HG03135 (cell line): ENCODE results near the gene HSD11B1.

Source experiments
- ATAC-seq: cut with Tn5 transposase; IDR thresholded peaks from one replicate; pipeline ENCODE4 v1.9.1; 2021; ENCODE audit warnings: mild to moderate bottlenecking, moderate library complexity; ENCODE audit not compliant: unreplicated experiment

HSD11B1 gene

DNA sequence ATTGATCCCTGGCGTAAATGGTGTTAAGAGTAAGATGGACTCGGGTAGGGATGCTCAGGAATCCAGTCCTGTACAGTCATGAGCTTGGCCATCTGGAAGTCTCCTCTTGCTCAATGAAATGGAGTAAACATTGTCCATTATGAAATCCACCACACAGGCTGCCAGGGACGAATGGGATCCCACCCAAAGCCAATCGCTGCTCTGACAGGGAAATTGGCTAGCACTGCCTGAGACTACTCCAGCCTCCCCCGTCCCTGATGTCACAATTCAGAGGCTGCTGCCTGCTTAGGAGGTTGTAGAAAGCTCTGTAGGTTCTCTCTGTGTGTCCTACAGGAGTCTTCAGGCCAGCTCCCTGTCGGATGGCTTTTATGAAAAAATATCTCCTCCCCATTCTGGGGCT lies at the start of gene HSD11B1:
HSD11B1 (plus strand) TSS at position 263 of the 400 bp plus-strand sequence; CDS start at position 360, 97 bp downstream.
- ATAC-seq, result no peak

DNA sequence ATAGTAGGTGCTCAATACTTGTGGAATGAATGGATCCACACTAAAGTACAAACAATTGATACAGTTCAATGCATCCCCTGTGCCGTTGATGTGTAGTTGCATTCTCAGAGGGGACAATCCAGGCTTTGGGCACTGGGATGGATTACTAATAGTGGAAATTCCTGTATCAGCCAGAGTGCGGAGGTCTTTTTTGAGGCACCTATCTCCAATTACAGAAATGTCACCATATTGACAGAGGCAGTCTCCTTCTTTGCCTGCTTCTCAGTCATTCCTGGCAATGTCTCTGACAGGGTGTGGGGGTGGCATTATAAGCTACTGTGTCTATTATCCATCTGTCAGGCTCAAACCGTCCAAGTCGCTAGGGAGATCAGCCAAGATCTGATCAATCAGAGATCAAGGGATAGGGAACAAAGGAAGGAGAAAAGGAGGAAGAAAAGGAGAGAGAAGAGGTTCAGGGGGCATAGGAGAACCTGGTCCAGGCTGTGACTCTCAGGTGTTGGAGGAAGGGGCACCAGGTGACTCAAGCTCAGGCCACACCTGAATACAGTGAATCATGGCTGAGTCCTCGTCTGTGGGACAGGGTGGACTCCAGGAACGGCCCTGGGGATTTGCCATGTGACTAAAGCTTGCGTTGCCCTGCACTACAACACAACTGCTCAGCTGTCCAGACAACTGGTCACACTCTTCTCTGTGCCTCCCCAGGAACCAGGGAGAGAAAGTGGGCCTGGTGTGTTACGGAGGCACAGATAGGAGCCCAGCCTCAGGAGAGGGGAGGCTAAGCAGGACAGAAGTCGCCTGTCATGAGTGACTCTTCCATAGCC lies 49.0 kb upstream of the HSD11B1 start:
- no peak for ATAC-seq

DNA sequence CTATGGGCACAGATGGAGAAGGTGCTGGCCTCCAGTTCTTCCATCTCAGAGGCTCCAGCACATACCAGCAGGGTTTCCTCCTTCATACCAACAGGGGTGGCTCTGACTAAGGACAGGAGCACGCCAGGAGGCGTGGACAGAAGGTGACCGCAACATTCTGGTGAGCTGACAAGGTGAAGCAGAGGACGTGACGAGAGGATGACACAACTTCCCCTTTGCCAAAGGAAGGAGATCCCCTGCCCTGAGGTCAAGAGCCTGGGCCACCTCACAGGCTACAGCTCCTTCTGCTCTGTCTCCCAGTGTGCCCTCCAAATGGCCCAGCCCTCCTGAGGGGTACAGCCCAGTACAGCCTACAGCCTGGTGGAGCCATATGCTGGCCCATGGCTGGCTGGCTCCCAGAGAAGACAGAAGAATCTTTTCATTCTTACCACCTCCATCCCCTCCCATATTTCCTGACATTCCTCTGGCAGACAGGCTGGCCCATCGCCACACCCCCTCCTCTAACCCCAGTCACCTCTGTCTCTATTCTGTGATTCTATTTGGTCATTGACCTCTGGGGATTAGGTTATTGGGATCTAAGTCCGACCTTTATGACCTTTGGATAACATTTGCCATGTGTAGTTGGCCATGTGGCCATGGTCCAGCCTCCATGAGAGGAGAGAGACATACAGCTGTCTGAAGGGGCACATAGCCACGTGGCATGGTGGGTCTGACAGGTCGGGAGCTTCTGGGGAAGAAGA lies 47.3 kb upstream of the HSD11B1 start:
- ATAC-seq, result no peak

DNA sequence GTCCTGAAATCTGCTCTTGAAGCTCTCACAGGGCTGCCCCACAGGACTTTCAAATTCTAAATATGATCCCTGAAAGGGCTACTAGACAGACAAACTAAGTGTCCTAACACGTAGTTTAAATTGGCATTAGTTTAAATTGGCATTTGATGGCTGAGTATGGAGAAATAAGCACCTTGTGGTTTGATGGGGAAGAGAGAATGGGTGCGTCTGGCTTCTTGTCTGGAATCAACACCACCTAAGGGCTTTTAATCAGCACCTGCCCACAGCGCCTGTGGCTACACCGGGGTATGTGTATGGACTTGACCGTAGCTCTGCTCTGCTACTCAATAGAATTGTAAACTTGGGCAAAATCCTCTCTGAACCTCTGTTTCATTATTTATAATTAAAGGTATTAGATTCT lies 46.7 kb upstream of the HSD11B1 start:
- no peak for ATAC-seq

DNA sequence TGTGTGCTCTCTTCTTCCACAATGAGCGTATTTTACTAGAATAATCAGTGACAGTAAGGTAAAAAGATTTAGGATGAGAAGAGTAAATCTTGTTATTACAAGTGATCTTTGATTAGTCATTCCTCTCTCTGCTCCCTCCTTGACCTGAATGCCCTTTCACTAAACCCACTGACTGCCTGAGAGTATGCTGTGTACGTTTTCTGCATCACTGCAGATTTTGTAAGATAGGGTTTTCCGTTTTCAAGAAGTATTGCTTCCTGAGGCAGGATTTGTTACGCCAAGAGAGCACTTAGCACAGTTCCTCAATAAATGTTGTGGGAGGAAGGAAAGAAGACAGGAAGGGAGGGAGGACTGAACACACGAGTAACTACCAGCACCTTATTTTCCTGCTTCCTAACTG lies 44.7 kb upstream of the HSD11B1 start:
- ATAC-seq, result no peak

DNA sequence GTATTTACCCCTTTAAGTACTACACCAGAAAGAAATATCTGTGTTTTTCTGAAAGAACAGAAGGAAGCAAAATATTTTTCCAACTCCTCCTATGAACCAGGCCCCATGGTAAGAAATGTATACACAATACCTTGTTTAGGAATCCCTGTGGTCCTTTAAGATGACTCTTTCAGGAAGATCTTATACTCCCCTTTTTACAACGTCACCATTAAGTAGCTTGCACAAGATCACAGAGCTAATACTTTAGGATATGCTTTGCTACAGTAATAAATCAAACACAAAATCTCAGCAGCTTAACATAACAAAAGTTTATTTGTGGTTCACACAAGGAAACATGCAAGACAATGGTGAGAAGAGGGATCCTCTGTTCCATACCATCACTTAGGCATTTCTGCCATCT lies 43.6 kb upstream of the HSD11B1 start:
- no peak for ATAC-seq

DNA sequence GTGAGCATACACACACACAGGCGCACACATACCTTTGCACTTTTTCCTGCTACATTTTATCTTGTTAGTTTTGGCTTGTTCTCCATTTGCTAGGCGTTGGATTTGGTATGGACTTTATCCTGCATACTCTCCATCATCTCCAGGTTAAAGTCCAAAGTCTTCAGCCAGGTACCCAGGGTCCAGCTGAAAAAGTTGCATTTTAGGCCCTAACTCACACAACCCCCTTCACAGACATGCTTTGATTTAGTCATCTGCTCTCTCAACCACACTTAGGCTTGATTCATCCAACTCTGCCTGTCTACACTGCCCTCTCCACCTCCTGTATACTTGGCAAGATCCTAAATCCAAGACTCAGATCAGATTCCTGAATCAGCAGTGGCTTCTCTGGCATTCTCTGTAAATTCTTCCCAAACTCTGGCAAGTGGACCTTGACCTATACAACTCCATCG lies 41.7 kb upstream of the HSD11B1 start:
- no peak for ATAC-seq

DNA sequence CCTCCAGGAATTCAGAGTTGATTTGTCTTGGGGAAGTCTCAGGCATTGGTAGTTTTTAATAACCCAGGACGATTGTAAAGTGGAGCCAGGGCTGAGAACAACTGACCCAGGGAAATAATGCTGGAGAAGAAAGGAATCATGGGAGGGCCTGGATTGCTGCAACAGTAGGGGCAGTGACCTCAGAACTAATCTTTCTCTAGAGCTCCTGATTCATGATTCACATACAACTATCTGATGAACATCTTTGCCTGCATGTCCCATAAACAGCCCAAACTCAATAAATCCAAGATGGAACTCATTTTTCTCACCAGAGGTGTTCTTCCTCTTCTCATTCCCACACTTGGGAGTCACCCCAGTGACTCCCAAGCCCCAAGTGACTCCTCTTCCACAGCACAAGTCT lies 37.5 kb upstream of the HSD11B1 start:
- ATAC-seq, result no peak

DNA sequence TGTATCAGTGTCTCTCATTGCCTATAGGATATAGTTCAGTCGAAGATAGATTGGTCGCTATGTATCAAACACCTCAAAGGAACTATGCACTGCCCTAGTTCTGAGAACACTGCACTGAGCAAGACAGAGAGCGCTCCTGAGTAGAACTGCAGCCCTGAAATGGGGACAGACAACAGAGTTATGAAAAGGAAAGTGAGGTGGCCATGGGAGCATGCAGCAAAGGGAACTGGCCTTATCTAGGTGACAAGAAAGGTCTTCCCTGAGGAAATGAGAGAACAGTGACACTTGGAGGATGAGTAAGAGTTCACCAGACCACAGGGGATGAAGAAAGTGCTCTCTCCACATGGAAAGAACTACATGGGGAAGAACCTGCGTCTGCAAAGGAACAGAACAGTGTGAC lies 36.9 kb upstream of the HSD11B1 start:
- no peak for ATAC-seq

DNA sequence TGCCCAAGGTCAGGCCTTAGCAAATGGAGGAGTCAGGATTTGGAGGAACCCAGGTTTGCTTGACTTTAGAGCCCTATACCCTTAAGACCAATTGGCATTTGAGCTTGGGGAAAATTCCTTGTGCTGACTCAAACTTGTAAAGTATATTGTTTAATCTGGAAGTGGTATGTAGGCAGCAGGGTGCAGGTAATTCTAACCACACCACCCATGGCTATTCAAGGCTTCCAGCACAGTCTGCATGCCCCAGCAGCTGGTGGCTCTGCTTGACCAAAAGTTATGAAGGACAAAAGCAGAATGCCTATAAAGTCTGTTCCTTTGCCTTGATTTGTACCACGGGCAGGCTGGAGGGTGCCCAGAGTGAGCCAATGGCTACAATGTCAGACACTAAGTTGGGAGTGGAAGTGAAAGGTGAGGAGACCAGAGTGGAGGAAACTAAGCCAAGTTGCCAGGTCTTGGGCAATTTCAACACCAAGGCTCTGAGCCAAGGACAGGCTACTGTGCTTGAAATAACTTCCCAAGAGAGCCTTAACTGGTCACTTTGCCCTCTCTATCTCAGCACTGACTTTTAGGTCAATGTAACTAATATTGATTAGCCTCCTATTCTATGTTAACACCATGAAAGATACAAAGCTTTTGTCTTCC lies 34.1 kb upstream of the HSD11B1 start:
- no peak for ATAC-seq

DNA sequence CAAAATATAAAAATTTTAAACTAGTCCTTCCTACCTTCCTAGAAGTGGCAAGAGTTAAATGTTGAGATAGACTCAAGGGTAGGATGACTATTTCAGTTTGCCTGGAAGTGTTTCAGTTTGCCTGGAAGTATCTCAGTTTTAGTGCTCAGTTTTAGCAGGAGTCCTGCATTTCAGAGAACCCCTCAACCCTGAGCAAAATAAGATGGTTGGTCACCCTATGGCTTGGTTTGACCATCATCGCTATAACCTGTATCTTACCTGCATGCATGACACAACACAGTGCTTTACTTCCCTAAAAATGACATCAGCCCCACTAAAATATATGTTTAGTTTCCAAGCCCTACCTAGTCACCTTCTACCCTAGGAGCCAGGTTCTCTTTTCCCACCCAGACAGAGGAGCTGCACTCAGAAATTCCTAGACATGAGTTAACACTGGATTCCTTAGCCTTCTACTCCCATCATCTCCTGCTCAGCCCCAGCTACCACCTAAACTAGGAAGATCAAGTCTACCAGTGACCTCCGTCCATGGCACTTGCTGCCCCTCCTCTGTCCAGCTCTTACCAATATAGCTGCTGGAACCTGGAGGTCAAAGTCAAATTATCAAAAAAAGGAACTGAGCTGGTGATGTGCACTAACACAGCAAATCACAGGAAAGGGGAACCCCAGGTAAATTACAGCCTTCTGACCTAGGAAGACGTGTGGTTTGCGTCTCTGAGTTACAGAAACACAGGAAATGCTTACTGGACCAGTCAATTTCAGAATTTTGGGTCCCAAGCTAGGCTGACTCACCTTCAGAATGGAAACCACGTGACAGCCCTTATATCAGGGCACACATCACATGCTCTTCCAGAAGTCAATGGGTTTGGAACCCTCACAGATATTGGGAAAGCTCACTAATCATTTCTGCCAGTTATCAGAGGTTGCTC lies 31.7 kb upstream of the HSD11B1 start:
- ATAC-seq, result peak; percentile 86

DNA sequence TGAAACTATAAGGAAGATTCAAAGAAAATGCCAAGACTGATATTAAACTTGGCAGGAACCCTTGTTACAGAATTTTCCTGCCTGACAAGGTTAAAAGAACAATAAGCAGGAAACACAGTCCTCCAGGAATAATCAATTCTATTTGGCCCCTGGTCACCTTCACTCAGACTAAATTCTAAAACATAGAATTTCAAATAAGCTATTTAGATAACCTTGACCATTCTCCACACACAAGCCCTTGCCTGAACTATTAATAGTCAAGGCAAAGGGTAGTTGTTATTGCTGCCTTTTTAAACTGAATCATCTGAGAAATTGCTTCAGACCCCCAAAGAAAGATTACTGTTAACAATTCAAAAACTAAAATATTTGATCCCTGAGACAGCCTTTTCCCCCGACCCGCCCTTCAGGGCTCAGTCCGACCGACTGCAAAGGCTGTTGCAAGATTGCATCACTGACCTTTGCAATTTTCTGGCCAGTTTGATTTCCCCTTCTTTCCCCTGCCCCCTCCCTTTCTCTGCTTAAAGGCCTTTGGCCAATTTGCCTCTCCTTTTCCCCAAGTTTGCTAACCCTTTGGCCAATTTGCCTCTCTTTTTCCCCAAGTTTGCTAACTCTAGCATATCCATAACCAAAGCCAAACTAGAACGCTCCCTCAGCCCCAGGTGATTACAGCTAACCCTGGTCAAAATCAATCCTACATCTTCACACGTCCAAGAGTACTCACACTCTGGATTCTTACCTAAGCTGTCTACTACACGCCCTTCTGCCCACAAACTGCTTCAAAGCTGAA lies 30.8 kb upstream of the HSD11B1 start:
- no peak for ATAC-seq

DNA sequence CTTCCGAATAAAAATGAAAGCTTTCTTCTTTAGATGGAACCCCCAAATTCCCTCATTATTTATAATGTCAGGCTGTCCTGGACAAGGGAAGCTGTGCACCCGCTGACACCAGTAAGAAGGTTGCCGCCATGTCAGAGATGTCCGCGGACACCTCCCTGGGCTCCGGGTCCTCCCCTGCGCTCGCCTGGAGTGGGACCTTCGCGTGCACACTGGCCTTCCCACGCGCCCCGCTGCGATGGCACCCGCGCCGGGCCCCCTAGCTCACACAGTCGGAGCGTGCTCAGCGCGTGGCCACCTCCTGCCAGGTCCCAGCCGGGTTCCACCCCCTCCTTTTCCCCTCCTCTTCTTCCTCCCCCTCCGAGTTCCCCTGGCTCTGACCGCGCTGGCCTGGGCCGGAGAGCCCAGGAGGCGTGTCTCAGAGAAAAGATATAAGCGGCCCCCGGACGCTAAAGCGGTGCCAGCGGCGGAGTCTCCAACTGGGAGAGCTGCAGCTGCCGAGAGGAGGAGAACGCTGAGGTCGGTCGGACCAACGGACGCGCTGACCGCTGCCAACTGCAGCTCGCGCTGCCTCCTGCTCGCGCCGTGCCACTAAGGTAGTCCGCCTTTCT lies 29.6 kb upstream of the HSD11B1 start, which contains the start of gene G0S2:
G0S2 (plus strand) TSS at position 456 of the 608 bp plus-strand sequence. CDS start 273 bp downstream, outside the sequence.
- ATAC-seq, result no peak

DNA sequence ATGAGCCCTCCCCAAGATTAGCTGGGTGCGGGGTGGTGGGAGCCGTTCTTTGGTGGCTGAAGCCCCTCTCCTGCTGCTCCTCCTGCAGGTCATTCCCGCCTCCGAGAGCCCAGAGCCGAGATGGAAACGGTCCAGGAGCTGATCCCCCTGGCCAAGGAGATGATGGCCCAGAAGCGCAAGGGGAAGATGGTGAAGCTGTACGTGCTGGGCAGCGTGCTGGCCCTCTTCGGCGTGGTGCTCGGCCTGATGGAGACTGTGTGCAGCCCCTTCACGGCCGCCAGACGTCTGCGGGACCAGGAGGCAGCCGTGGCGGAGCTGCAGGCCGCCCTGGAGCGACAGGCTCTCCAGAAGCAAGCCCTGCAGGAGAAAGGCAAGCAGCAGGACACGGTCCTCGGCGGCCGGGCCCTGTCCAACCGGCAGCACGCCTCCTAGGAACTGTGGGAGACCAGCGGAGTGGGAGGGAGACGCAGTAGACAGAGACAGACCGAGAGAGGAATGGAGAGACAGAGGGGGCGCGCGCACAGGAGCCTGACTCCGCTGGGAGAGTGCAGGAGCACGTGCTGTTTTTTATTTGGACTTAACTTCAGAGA lies 29.0 kb upstream of the HSD11B1 start:
- ATAC-seq, result no peak

DNA sequence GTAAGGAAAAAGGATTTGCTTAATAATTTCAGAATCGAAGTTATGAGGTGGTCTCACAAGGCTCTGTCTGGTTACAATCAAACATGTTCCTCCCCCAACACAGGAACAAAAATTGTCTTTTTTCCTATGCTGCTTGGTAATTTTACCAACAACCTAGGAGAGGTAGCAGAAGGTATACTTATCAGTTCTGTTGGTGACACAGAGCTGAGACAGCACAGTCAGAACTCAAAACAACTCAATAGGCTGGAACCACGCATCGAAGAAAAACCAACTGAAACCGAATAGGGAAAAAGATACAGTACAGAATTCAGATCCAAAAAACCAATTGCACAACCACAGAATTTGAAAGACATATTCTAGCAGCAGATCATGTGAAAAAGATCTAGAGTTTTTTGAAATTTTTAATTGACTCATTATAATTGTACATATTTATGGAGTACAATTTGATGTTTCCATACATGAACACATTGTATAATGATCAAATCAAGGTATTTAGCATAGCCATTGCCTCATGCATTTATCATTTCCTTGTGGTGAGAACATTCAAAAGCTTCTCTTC lies 25.6 kb upstream of the HSD11B1 start:
- no peak for ATAC-seq

DNA sequence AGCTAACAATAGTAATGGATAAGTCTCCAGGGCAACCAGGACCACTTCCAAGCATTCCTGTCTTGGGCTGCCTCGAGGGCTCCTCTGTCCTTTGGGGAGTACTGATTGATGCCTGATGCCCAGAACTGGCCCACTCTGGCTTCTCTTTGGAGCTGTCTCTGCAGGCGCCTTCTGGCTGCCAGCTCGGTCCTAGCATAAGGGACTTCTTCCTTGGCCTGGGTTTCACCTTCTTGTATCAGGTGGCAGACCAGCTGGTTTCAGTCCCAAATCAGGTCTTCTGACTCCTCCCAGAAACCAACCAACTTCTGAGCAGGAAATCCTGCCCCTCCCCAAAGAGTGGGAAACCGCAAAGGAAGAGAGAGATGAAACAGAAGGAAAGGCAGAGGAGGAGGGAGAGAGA lies 18.8 kb upstream of the HSD11B1 start:
- no peak for ATAC-seq

DNA sequence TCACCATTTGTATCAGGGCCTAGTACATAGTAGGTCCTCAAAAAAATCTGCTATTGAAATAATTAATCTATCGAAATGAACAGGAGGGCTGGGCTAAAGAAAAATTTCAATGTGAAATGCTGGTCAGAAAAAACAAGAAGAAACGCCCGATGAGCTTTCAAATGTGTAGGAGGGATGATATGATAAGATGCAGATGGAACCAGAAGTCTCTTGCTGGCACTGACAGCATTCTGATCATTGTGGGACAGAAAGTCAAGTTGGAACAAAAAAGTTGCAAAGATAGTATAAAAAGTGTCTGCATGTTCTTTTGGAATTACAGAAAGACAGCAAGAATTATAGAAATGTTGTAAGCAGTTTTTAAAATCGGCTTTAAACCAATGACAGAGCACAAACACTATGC lies 18.3 kb upstream of the HSD11B1 start:
- no peak for ATAC-seq

DNA sequence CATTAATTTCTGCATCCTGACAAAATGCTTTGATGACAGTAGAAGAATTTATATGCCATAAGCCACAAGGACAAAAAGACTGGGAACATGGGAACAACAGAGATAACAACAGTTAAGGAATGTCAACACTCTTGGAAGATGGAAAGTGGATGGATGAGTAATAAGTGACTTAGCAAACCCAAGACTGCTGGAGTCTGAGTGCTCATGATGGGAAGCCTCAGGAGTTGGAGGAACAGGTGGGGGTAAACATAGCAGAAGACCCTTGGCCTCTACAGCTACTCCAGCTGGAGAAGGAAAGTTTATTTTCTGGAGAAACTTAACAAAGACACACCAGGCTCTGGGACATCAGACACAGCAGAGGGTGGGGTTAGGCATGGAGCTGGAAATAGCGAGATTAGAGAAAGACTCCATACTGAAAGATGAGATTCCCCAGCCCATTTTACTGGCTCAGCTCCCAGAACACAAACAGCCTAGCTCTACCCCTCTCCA lies 15.9 kb upstream of the HSD11B1 start:
- ATAC-seq, result no peak
